Skeletal muscle tissue (tissue), 4 donors: ENCODE data around the gene FLVCR1. TPM values are rescaled to one million over a fixed set of nuclear protein-coding genes. Genes with fewer than 3 reads are reported as not detected.
"Not testable (repeated sequence)": the region's sequence is repeated elsewhere in the genome, so short reads cannot be mapped to it uniquely, and the experiment has no call there.

ENCODE experiments used
- H3K27ac ChIP-seq: one replicate; pipeline ENCODE4 v1.7.0; 2013; ENCODE audit warnings: mild to moderate bottlenecking, low read depth, low read length, inconsistent platforms
- H3K27me3 ChIP-seq, 3 donors: one replicate each; pipeline ENCODE4 v1.7.0; 2013; ENCODE audit warnings: low read length in 3 of 3; ENCODE audit not compliant: control insufficient read depth in 3 of 3, insufficient read depth in 3 of 3
- H3K36me3 ChIP-seq, 3 donors: one replicate each; pipeline ENCODE4 v1.7.0; 2013; ENCODE audit warnings: low read length in 3 of 3; ENCODE audit not compliant: control insufficient read depth in 3 of 3, insufficient read depth in 3 of 3
- H3K4me1 ChIP-seq, 3 donors: one replicate each; pipeline ENCODE4 v1.7.0; 2013; ENCODE audit warnings: low read length in 3 of 3, mild to moderate bottlenecking in 3 of 3; ENCODE audit not compliant: control insufficient read depth in 3 of 3, insufficient read depth in 3 of 3
- H3K4me3 ChIP-seq, 3 donors: one replicate each; pipeline ENCODE4 v1.7.0; 2013; ENCODE audit warnings: low read length in 3 of 3
- H3K9ac ChIP-seq, 3 donors: one replicate each; pipeline ENCODE4 v1.7.0; 2013; ENCODE audit warnings: low read length in 3 of 3, mild to moderate bottlenecking in 3 of 3, moderate library complexity in 2 of 3, low read depth in 1 of 3
- H3K9me3 ChIP-seq, 3 donors: one replicate each; pipeline ENCODE4 v1.7.0; 2013; ENCODE audit warnings: low read length in 3 of 3; ENCODE audit not compliant: control insufficient read depth in 3 of 3
- total RNA-seq: library from RNA; depleted of rRNA; stranded (reverse); fragments of >200 nt; gene quantifications from one replicate; pipeline ENCODE4 v1.2.3, GENCODE V29; 2014
- donor health status: Osteomylitis.

Gene FLVCR1
- total RNA-seq, 1 donor from 2014 or later: 10.4 TPM

DNA sequence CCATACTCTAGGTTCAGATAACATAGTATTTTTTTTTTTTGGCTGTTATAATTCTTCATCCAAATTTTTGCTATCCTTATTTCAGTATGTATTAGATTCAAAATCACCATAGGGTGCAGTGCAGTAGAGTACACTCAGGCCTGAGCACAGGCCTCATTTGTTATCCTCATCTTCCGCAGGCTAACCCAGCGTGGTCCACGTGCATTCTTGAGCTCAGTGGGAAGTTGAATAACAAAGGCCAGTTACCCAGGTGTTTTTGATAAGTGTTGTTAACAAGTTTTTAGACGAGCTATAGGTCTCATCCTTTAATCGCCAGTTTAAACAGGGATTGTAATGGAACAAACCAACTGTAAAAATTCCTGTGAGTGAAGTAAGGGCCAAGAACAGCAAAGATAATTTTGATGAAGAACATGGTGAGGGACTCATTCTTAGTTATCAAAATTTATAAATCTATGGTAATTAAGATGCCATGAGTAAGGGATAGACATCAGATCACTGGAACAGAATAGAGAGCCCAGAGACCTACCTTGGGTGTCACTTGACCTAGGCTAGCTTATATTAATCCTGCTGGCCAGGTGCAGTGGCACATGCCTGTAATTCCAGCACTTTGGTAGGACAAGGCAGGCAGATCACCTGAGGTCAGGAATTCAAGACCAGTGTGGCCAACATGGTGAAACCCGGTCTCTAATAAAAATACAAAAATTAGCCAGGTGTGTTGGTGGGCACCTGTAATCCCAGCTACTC lies 22.0 kb downstream of the FLVCR1 start:
- Histone ChIP-seq H3K27ac (no peak overlapping the region), H3K9ac (no peak overlapping the region), H3K36me3 (peaks cover 0 to 10% (median 7%) of the 10 kb centered on the region in 3 donors), H3K9me3 (no peaks in the 10 kb centered on the region), H3K4me1 (no peaks in the 10 kb centered on the region), H3K4me3 (no peak overlapping the region), H3K27me3 (no peaks in the 10 kb centered on the region)

GRCh38 chr1:212884592-212884991 lies 26.5 kb downstream of the FLVCR1 start:
- H3K36me3 ChIP-seq: peaks cover 2 to 18% (median 15%) of the 10 kb centered on the region in 3 donors
- no peaks in the 10 kb centered on the region for H3K9me3 ChIP-seq
- H3K27ac ChIP-seq: no peak overlapping the region
- H3K27me3 ChIP-seq: no peaks in the 10 kb centered on the region
- no peak overlapping the region for H3K4me3 ChIP-seq
- H3K4me1 ChIP-seq: no peaks in the 10 kb centered on the region
- H3K9ac ChIP-seq: no peak overlapping the region

- Histone ChIP-seq H3K4me1 (no peaks in the 10 kb centered on the region), H3K9me3 (no peaks in the 10 kb centered on the region), H3K36me3 (peaks cover 0 to 28% (median 27%) of the 10 kb centered on the region in 3 donors), H3K4me3 (no peak overlapping the region), H3K27ac (no peak overlapping the region), H3K9ac (no peak overlapping the region), H3K27me3 (no peaks in the 10 kb centered on the region)
Observed at GRCh38 chr1:212892108-212892507, 34.0 kb downstream of the FLVCR1 start.

DNA sequence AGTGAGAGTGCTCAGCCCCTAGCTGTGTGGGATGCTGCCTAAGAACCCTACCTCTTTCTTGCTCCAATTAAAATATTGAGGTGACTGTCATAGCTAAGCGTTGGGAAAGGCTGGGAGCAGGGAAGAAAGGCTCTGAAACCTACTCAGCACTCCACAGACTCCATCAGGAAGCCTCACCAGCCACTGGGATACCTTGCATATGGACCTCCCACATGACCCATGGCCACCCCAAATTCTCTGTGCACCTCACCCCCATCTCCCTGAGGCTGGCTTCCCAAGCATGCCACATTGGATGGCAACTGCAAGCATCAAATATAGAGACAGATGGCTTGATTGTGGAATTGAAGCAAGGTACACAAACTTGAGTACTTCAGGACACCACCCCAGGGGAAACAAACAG lies 41.8 kb downstream of the FLVCR1 start:
- H3K4me3 ChIP-seq: no peak overlapping the region
- peaks cover 0 to 13% (median 12%) of the 10 kb centered on the region in 3 donors for H3K9me3 ChIP-seq
- H3K9ac ChIP-seq: no peak overlapping the region
- H3K27ac ChIP-seq: no peak overlapping the region
- H3K4me1 ChIP-seq: no peaks in the 10 kb centered on the region
- no peaks in the 10 kb centered on the region for H3K27me3 ChIP-seq
- H3K36me3 ChIP-seq: peaks cover 0 to 12% (median 9%) of the 10 kb centered on the region in 3 donors

- H3K36me3 ChIP-seq: peaks cover 0 to 9% (median 5%) of the 10 kb centered on the region in 3 donors
- no peak overlapping the region for H3K27ac ChIP-seq
- H3K4me3 ChIP-seq: no peak overlapping the region
- no peak overlapping the region for H3K9ac ChIP-seq
- H3K4me1 ChIP-seq: no peaks in the 10 kb centered on the region
- H3K27me3 ChIP-seq: no peaks in the 10 kb centered on the region
- peaks cover 0 to 14% (median 12%) of the 10 kb centered on the region in 3 donors for H3K9me3 ChIP-seq
Observed at GRCh38 chr1:212901290-212901689, 43.2 kb downstream of the FLVCR1 start.

- no peak overlapping the region for H3K27ac ChIP-seq
- H3K9ac ChIP-seq: no peak overlapping the region
- peaks cover 0 to 14% (median 12%) of the 10 kb centered on the region in 3 donors for H3K9me3 ChIP-seq
- H3K27me3 ChIP-seq: no peaks in the 10 kb centered on the region
- H3K36me3 ChIP-seq: peaks cover 0 to 8% (median 5%) of the 10 kb centered on the region in 3 donors
- H3K4me1 ChIP-seq: no peaks in the 10 kb centered on the region
- no peak overlapping the region for H3K4me3 ChIP-seq
Observed at GRCh38 chr1:212902054-212902453, 44.0 kb downstream of the FLVCR1 start.

GRCh38 chr1:212903664-212904063 lies 45.6 kb downstream of the FLVCR1 start:
- H3K36me3 ChIP-seq: peaks cover 0 to 5% (median 3%) of the 10 kb centered on the region in 3 donors
- H3K9ac ChIP-seq: no peak overlapping the region
- no peak overlapping the region for H3K27ac ChIP-seq
- no peak overlapping the region for H3K4me3 ChIP-seq
- H3K9me3 ChIP-seq: peaks cover 0 to 14% (median 12%) of the 10 kb centered on the region in 3 donors
- no peaks in the 10 kb centered on the region for H3K27me3 ChIP-seq
- H3K4me1 ChIP-seq: no peaks in the 10 kb centered on the region

DNA sequence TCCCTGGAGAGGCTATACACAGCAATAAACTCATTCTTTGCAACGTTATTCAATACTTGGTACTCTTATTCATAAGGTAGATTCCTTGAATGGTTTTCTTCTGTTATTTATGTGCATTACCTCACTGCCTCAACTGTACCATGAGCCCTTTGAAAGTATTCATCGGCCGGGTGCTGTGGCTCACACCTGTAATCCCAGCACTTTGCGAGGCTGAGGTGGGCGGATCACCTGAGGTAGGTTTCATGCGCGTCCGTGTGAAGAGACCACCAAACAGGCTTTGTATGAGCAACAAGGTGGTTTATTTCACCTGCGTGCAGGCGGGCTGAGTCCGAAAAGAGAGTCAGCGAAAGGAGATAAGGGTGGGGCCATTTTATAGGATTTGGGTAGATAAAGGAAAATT lies 50.0 kb downstream of the FLVCR1 start:
- H3K4me3 ChIP-seq, H3K36me3 ChIP-seq, H3K9me3 ChIP-seq, H3K9ac ChIP-seq, H3K27me3 ChIP-seq, H3K4me1 ChIP-seq, H3K27ac ChIP-seq: not testable (repeated sequence)

- H3K9me3 ChIP-seq: peaks cover 0 to 2% (median 0%) of the 10 kb centered on the region in 3 donors
- H3K27me3 ChIP-seq: no peaks in the 10 kb centered on the region
- H3K36me3 ChIP-seq: no peaks in the 10 kb centered on the region
- no peak overlapping the region for H3K27ac ChIP-seq
- H3K9ac ChIP-seq: no peak overlapping the region
- H3K4me1 ChIP-seq: no peaks in the 10 kb centered on the region
- no peak overlapping the region for H3K4me3 ChIP-seq
Observed at GRCh38 chr1:212908971-212909370, 50.9 kb downstream of the FLVCR1 start.

DNA sequence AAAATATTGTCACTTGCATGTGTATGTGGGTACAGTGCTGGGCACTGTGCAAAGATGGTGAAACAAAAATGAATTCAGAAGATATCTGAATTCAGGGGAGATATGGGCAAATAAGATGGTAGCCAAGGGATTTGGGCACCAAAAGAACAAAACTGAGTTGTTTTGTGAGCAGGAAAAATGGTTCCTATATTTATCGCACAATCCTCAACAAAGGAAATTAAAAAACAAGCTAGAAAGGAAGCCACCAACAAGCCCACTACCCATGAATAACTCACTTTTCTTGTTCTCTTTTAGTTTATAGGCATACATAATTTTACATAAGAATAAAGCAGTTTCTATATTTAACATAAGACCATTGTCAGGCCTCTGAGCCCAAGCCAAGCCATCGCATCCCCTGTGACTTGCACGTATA lies 51.6 kb downstream of the FLVCR1 start:
- Histone ChIP-seq H3K27ac (no peak overlapping the region), H3K9me3 (peaks cover 0 to 2% (median 0%) of the 10 kb centered on the region in 3 donors), H3K36me3 (no peaks in the 10 kb centered on the region), H3K9ac (no peak overlapping the region), H3K4me1 (no peaks in the 10 kb centered on the region), H3K4me3 (no peak overlapping the region), H3K27me3 (no peaks in the 10 kb centered on the region)
